GM12892 (cell line): Measurements from ENCODE around the gene NADK.

Source experiments
- DNase-seq: peaks from one replicate; pipeline ENCODE4 v3.0.0; 2011; ENCODE audit not compliant: insufficient read length
- FAIRE-seq: peaks from 2 replicates; lab custom pipeline; 2011; peaks lifted over from hg19 to GRCh38; lab: Jason Lieb, UNC
- POLR2A ChIP-seq: IDR thresholded peaks from 2 replicates; pipeline ENCODE4 v1.6.1; 2011; ENCODE audit warnings: low read depth, low read length, control low read depth
- POLR2AphosphoS5 ChIP-seq: IDR thresholded peaks from 2 replicates; pipeline ENCODE4 v1.6.1; 2011; ENCODE audit warnings: low read depth, low read length, control low read depth
- TAF1 ChIP-seq: IDR thresholded peaks from 2 replicates; pipeline ENCODE4 v1.6.1; 2011; ENCODE audit warnings: low read depth, mild to moderate bottlenecking, control low read depth, low read length, borderline replicate concordance

Gene NADK

DNA sequence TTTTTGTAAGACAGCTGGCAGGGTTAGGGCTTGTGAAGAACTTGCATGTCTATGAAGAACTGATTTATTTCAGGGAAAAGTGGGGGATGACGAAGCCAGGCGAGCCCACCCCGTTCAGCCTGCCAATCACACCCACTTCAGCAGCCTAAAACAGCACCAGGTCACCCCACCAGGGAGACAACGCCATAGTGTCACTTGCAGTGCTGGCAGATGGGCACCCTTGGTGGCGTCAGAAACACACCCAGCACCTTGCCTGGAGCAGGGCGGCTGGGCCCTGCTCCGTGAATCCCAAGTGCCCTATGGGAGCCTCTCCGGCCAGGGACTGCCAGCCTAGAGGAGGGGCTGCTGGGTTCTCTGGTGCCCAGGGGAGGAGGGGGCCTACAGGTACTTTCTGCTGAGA, 5.0 kb upstream of the NADK start:
- no peak for DNase-seq
- FAIRE-seq, result no peak
- no peak for TF ChIP-seq POLR2AphosphoS5
- TF ChIP-seq POLR2A, result no peak; the same call in 1 of the 2 replicates
- TF ChIP-seq TAF1, result no peak

DNA sequence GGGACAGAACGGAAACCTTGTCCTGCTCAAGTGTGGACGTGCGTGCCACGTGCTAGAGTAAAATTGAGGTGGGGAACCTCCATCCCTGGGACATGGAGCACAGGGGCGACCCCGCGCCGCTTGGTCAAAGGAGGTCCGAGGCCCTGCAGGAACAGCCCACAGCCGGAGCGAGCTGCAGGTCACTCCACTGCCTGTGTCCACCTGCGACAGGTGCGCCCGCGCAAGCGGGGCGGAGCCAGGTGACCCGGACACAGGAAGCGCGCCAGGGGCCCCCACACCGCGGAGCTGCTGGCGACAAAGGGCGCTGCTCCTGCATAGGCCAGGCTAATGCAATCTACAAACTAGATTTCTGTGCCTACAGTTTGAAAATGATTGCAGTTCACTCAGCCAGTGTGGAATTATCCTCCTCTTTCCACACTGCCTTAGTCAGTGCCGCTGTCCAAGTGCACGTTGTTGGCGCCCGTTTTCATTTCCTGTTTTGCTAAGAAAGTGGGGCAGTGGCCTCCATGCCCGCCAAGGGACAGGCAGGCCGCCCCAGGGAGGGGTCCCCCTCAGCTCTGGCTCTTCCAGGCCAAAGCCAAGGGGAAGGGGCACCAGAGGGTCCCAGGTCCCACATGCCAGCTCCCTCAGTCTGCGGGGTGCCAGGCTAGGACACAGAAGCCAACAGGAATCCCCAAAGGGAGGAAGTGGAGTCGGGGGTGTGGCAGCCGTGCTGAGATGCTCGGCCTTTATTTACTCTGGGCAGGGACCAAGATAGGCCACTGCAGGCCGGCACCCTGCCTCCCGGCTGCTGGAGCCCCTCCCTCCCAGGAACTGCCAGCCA, 4.3 kb upstream of the NADK start:
- FAIRE-seq, result no peak
- TF ChIP-seq POLR2AphosphoS5 (peak; percentile 30; the same call in 1 of the 2 replicates), POLR2A (no peak), TAF1 (no peak)

DNA sequence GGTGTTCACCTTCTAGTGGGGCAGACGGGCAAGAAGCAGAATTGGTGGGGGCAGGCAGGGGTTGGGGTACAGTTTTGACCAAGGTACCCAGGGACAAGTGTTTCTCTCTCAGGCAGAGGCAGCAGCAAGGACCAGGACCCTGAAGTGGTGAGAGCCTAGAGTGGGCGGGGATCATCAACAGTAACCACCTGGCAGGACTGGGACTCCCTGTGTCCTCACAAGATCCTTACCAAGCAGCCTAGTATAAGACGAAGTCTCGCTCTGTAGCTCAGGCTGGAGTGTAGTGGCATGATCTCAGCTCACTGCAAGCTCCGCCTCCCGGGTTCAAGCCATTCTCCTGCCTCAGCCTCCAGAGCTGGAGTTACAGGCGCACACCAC, 3.2 kb upstream of the NADK start:
- no peak for TF ChIP-seq TAF1

More for the DNA sequence above, 4.3 kb upstream of the NADK start:
- no peak for DNase-seq

DNA sequence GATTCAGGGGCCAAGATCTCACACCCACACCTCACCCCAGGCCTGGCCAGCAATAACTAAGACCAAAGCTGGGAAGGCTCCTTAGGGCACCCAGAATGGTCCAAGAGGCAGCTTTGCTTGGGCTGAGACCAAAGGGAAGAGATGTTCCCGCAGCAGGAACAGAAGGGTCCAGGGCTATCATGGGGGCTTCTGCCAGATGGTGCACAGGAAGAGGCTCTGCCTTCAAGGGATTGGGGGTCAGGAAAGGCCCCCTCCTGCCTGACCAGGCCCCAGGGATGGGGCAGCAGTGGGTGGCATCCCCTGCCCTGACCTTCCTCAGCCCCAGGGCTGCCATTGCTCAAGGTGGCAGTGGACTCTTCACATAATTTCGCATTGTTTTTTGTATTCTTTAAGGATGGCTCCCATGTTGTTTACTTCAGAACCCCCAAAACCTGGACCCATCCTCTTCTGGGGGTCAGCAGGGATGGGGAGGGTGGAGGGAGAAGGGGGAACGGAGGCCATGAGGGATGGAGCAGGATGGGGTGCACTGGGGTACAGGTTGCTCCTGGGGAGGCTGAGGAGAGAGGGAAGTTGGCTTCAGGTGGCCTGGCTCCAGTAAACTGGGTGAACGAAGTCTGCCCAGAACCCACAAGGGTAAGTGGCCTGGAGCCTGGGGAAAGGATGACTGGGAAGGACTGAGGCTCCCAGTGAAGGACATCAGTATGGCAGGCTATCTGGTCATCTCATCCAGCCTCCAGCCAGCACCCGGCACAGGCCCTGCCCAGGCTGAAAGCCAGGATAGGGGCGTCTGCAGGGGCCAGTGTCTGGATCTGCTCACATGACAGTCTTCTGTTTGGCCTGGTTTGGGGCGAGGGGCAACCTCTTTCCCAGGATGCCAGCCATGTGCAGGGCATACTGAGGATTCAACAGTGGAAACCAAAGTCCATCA, 2.6 kb upstream of the NADK start:
- no peak for FAIRE-seq
- no peak for DNase-seq
- TF ChIP-seq POLR2AphosphoS5 (no peak), POLR2A (no peak), TAF1 (no peak)

More for the DNA sequence above, 3.2 kb upstream of the NADK start:
- DNase-seq, result no peak
- FAIRE-seq, result peak; percentile 56

DNA sequence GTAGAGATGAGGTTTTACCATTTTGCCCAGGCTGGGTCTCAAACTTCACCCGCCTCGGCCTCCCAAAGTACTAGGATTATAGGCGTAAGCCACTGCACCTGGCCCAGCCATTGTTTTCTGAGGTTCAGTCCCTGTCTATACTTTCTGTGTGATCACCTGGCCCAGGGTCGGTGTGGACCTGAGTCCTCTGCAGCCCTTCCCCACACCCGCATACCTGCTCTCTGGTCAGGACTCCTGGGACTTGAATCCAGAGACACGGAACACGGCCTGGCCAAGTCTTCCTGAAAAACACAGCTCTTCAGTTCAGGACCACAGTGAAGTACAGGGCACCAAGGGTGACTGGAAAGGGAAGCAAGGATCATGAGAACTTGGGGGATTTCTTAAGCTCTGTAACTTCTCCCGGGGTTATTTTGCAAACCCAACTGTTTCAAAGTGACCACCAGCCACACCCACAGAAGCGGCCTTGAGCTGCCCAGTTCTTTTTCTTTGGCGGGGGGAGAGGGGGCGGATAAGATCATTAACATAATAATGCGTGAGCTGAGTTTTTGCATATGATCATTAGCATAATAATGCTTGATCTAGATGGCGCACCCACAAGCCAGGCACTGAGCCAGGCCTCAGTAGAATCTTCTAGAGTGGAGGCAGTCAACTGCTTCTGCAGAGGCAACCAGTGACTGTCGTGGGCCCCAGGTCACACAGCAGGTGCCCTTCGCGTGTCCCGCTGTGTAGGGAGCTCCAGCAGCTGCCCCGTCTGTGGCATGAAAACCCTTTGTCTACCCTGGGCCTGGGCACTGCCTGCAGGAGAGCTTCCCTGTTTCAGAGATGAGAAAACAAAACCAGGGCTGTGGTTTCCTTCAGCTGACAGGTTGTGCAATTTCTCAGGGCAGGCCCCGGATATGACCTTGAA, 1.7 kb upstream of the NADK start:
- peak; percentile 96 for FAIRE-seq
- peak; percentile 62 for DNase-seq
- TF ChIP-seq POLR2AphosphoS5 (0 out of 2 replicates have a peak, but pooled peaks have one; percentile 40), POLR2A (peak; percentile 47; the same call in 1 of the 2 replicates), TAF1 (no peak)

DNA sequence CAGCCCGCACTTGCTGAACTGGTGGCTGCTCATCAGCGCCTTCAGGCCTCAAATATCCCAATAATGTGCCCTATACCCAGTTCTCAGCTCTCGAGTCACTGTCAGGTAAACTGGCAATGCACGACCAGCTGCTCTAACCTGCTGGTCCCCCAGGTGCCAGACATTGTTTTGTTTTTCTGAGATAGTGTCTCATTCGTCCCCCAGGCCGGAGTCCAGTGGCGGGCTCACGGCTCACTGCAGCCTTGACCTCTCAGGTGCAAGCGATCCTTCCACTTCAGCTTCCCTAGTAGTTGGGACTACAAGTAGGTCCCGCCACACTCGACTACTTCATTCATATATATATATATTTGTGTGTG, 1.0 kb upstream of the NADK start:
- TF ChIP-seq TAF1 (no peak), POLR2A (no peak), POLR2AphosphoS5 (no peak)
- FAIRE-seq (peak; percentile 51), DNase-seq (no peak)

DNA sequence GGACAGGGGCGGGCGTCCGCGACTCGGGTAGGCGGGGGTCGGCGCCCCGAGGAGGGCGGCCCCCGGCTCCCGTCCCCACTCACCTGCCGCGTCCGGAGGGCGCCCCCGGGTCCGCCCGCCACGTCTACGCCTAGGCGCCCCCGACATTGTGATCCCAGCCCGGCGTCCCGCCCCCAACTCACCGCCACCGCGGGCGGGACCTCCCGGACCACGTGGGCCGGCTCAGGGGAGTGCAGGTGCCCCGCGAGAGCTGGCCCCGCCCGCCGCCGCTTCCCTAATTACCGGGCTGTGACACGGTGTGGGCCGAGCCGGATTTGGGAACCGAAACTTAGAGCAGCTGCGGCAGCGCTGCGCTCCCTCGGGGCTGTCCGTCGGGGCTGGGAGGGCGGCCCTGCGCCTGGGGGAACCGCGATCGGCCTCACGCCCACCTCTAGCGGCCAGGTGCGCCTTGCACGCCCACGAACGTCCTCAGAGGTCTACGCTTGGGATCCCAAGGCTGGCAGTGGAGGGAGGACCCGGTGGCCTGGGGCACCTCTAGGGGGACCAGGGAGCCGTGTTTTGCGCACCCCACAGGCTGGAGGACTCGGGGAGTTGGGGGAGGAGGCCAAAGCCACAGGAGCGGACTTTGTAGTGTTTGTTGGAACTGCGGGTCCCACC, 521 bp upstream of the NADK start:
- DNase-seq (peak; percentile 87), FAIRE-seq (peak; percentile 98)
- TF ChIP-seq POLR2AphosphoS5 (no peak; the same call in 1 of the 2 replicates), TAF1 (no peak), POLR2A (peak; percentile 48; the same call in 1 of the 2 replicates)

DNA sequence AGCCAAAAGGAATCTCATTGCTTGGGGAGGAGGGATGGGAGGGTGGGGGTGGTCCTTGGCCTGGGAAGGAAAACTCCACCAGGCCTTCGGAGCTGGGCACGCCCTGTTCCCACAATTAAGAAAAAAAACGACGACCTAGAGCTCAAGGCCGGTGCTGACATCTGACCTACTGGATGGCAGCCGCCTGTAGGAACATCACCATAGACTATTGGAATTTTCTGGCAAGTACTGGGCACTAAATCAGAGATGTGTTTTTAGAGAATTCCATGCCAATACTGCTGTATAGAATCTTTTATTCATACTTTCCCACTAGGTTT, 729 bp downstream of the NADK start:
- DNase-seq (no peak), FAIRE-seq (no peak)
- no peak for TF ChIP-seq TAF1
- no peak for TF ChIP-seq POLR2A
- no peak for TF ChIP-seq POLR2AphosphoS5

DNA sequence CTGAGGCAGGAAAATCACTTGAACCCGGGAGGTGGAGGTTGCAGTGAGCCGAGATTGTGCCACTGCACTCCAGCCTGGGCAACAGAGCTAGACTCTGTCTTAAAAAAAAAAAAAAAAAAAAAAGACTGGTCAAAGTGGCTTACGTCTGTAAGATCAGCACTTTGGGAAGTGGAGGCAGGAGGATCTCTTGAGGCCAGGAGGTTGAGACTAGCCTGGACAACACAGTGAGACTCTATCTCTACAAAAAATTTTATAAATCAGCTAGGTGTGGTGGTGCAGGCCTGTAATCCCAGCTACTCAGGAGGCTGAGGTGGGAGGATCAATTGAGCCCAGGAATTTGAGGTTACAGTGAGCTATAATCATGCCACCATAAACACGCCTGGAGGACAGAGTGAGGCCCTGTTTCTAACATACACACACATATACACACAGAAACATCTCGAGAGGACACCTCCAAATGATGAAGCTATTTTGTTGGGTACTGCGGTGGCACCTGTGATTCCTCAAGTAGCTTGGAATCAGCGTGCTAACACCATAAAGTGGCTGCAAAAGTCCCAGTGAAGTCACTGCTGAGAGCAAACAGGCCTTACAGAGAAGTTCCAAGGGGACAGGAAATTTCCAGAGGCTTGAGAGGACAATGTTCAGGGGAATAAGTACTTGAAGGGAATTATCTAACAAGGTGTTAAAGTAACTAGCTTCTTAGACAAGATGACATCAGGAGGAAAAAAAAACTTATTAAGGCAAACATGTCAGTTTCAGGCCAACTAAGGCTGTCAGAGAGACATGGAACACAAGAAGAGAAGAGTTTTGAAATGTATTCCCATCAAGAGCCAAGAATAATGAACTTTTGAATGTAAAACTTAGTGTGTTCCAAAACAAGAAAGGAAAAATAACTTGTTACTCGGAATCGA, 1.3 kb downstream of the NADK start:
- no peak for TF ChIP-seq POLR2A
- TF ChIP-seq POLR2AphosphoS5, result no peak
- TF ChIP-seq TAF1, result no peak
- DNase-seq (no peak), FAIRE-seq (no peak)
